ENCODE results near the gene FAM171A1.

The FAM171A1 gene

DNA sequence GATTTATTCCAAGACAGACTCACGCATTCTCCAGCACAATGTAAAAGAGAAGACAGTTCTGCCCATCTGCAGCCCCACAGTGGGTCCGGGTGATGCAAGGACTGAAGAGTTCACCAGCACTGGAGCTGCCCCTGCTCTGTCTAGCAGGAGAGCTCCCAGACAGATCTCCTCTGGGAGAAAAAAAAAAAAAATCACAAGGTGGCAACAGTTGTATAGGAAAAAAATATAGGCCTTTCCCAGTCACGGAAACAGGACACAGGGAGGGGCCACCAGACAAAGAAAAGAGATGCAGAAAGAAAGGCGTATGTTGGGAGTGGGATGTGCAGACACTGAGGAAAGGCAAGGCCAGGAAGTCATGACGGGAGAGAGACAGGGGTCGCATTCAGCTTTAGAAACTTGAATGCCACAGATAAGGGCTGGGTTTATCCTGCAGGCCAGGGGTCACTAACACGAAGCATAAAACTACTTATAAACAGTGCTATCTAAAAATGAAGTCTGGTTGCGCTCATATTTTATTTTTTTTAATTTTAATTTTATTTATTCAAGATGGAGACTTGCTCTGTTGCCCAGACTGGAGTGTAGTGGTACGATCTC is 54.1 kb downstream of the FAM171A1 start:
- DNase-seq (ENCODE audit: low spot score) = no peak

DNA sequence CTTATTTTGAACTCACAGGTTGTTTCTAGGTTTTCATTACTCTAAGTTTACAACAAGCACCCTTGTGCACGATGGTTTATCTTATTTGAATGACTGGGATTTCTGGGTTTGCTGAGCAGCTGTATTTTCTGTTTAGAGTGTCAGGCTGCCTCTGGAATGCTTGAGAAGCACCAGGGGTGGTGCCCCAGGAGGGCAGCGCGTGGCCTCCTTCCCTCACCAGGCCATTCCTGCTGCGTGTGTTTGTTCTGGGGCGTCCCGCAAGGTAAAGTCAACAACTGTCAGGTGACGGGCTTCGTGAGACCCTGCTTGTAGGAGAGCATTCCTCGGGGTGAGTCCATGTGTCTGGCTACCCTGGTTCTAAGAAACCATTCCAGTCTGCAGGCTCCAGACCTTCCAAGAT is 54.9 kb downstream of the FAM171A1 start:
- Histone ChIP-seq H3K4me3 (ENCODE audit: severe bottlenecking) (no peak overlapping the region), H3K27me3 (ENCODE audit: insufficient read depth, poor library complexity, severe bottlenecking) (no peaks in the 10 kb centered on the region), H3K9me3 (ENCODE audit: severe bottlenecking) (no peaks in the 10 kb centered on the region), H3K4me1 (ENCODE audit: insufficient read depth, poor library complexity, severe bottlenecking) (no peaks in the 10 kb centered on the region), H3K27ac (ENCODE audit: poor library complexity, severe bottlenecking) (no peak overlapping the region), H3K36me3 (ENCODE audit: low read depth) (no peaks in the 10 kb centered on the region)
- no peak for ATAC-seq (ENCODE audit: low read depth)
- TF ChIP-seq, protein P1, sequence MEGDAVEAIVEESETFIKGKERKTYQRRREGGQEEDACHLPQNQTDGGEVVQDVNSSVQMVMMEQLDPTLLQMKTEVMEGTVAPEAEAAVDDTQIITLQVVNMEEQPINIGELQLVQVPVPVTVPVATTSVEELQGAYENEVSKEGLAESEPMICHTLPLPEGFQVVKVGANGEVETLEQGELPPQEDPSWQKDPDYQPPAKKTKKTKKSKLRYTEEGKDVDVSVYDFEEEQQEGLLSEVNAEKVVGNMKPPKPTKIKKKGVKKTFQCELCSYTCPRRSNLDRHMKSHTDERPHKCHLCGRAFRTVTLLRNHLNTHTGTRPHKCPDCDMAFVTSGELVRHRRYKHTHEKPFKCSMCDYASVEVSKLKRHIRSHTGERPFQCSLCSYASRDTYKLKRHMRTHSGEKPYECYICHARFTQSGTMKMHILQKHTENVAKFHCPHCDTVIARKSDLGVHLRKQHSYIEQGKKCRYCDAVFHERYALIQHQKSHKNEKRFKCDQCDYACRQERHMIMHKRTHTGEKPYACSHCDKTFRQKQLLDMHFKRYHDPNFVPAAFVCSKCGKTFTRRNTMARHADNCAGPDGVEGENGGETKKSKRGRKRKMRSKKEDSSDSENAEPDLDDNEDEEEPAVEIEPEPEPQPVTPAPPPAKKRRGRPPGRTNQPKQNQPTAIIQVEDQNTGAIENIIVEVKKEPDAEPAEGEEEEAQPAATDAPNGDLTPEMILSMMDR (IDR thresholded peaks at IDR 0.05; ENCODE audit: poor library complexity, severe bottlenecking) = no peak
- no peak for DNase-seq (ENCODE audit: low spot score)

More for the DNA sequence above, 54.1 kb downstream of the FAM171A1 start:
- Histone ChIP-seq H3K36me3 (ENCODE audit: low read depth) (no peaks in the 10 kb centered on the region), H3K27me3 (ENCODE audit: insufficient read depth, poor library complexity, severe bottlenecking) (no peaks in the 10 kb centered on the region), H3K4me1 (ENCODE audit: insufficient read depth, poor library complexity, severe bottlenecking) (no peaks in the 10 kb centered on the region), H3K4me3 (ENCODE audit: severe bottlenecking) (no peak overlapping the region), H3K9me3 (ENCODE audit: severe bottlenecking) (no peaks in the 10 kb centered on the region), H3K27ac (ENCODE audit: poor library complexity, severe bottlenecking) (no peak overlapping the region)
- no peak for ATAC-seq (ENCODE audit: low read depth)
- TF ChIP-seq, protein P1 (IDR thresholded peaks at IDR 0.05; ENCODE audit: poor library complexity, severe bottlenecking) = no peak

DNA sequence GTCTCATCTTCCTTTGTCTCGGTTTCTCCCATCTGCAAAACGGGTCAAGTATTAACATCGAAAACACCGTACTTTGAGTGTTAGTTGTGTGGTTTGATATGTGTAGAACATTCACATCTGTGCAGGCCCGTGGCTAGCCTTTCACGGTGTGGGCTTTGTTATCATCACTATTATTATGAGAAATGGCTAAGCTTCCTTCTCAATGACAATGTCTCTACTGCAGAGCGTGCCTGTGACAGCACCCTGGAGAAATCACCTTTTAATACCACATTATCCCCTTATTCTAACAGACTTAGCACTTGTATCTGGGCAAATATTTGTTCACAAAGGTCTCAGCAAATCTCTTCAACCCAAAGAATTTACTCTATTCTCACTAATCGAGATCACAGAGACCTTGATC is 55.8 kb downstream of the FAM171A1 start:
- no peak for ATAC-seq (ENCODE audit: low read depth)
- Histone ChIP-seq H3K27ac (ENCODE audit: poor library complexity, severe bottlenecking) (no peak overlapping the region), H3K36me3 (ENCODE audit: low read depth) (no peaks in the 10 kb centered on the region), H3K27me3 (ENCODE audit: insufficient read depth, poor library complexity, severe bottlenecking) (no peaks in the 10 kb centered on the region), H3K4me3 (ENCODE audit: severe bottlenecking) (no peak overlapping the region), H3K4me1 (ENCODE audit: insufficient read depth, poor library complexity, severe bottlenecking) (no peaks in the 10 kb centered on the region), H3K9me3 (ENCODE audit: severe bottlenecking) (no peaks in the 10 kb centered on the region)
- no peak for DNase-seq (ENCODE audit: low spot score)
- TF ChIP-seq, protein P1 (IDR thresholded peaks at IDR 0.05; ENCODE audit: poor library complexity, severe bottlenecking) = no peak

DNA sequence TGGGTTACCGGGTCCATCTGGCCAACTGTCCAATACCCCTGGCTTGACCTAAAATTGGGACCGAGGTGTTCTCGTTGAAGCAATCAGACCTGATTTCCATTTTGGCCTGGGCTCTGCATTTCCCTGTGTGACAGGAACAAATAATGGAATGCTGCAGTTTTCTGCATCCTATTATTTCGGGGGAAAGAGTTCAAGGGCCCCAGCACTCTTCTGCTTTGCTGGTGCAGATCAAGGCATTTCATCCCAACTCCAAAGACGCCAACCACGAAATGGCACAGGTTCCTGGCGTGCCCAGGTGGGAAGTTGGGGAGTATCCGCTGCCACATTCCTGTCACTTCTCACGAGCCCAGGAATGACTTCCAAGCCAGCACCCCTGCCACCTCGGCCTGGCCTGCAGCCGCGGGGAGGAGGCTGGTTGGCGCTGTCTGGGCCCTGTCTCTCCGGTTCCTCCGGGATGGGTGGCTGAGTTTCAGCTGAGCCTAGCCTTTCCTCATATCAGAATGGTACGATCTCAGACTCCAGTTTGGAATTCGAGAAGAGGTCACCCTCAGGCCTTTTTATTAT is 56.5 kb downstream of the FAM171A1 start:
- TF ChIP-seq, protein P1 (IDR thresholded peaks at IDR 0.05; ENCODE audit: poor library complexity, severe bottlenecking) = no peak
- ATAC-seq (ENCODE audit: low read depth) (no peak), DNase-seq (ENCODE audit: low spot score) (no peak)
- Histone ChIP-seq H3K27ac (ENCODE audit: poor library complexity, severe bottlenecking) (no peak overlapping the region), H3K4me1 (ENCODE audit: insufficient read depth, poor library complexity, severe bottlenecking) (no peaks in the 10 kb centered on the region), H3K4me3 (ENCODE audit: severe bottlenecking) (no peak overlapping the region), H3K9me3 (ENCODE audit: severe bottlenecking) (no peaks in the 10 kb centered on the region), H3K27me3 (ENCODE audit: insufficient read depth, poor library complexity, severe bottlenecking) (no peaks in the 10 kb centered on the region), H3K36me3 (ENCODE audit: low read depth) (no peaks in the 10 kb centered on the region)

DNA sequence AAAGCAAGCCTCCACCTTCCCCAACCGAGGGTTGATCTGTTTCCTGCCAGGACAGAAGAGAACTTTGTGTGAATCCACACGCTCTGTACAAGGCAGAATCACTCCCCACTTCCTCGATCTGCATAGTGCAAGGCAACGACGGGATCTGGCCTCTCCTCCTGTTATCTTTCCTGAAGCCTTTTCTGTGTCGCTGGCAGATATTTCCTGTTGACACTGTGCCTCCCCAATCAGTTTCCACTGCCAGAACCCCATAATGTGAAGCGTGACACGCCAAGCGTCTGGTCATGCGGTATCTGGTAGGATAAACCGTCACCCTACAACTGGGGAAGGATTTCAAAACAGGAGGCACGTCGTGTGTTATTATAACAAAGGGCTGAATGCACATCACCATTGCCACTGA is 57.2 kb downstream of the FAM171A1 start:
- Histone ChIP-seq H3K27ac (ENCODE audit: poor library complexity, severe bottlenecking) (no peak overlapping the region), H3K4me3 (ENCODE audit: severe bottlenecking) (no peak overlapping the region), H3K9me3 (ENCODE audit: severe bottlenecking) (no peaks in the 10 kb centered on the region), H3K36me3 (ENCODE audit: low read depth) (no peaks in the 10 kb centered on the region), H3K4me1 (ENCODE audit: insufficient read depth, poor library complexity, severe bottlenecking) (no peaks in the 10 kb centered on the region), H3K27me3 (ENCODE audit: insufficient read depth, poor library complexity, severe bottlenecking) (no peaks in the 10 kb centered on the region)
- TF ChIP-seq, protein P1 (IDR thresholded peaks at IDR 0.05; ENCODE audit: poor library complexity, severe bottlenecking) = no peak
- DNase-seq (ENCODE audit: low spot score) = no peak
- ATAC-seq (ENCODE audit: low read depth) = no peak
